ENCODE measurements around the gene ASB8.

Gene ASB8

DNA sequence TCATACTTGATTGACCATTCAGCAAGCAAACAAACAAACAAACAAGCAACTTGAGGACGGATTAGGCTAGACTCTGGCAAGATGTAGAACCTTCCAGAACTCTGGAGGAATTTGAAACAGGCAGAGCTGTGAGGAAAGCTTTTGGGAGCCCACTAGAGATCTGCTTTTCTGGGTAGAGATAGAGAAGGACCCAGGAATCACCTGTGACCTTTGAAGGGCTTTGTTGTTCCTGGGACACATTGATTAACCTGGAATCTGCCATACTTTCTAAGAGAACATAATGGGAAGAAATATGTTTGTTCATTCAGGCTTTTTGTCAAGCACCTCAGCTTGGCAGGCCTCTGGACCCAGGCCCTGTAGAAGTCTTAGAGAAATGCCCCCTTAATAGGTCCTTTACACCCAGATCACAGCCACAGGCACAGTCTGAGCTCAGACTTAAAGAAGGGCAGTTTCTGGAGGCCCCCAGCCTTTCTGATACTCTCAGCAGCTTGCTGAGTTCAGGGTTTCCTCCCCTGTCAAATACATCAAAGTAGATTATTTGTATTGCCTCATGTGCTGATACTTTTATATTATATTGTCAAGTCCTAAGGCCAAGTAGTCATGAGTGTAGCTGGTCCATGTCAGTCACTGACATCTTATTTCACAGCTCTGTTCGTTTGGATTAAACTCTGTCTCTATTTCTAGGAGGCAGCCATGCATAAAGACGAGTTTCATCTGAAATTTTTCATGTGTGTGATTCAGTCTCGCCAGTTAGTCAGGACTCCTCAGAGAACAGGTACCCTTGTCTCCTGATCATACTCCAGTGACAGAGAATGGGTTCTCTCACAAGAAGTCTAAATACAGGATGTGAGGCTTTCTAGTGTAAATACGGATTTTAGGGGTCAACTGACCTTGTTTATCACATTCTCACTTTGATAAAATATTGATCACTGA lies 50.4 kb downstream of the ASB8 start:
- no peak for DNase-seq (ENCODE audit: low read depth, low spot score)

DNA sequence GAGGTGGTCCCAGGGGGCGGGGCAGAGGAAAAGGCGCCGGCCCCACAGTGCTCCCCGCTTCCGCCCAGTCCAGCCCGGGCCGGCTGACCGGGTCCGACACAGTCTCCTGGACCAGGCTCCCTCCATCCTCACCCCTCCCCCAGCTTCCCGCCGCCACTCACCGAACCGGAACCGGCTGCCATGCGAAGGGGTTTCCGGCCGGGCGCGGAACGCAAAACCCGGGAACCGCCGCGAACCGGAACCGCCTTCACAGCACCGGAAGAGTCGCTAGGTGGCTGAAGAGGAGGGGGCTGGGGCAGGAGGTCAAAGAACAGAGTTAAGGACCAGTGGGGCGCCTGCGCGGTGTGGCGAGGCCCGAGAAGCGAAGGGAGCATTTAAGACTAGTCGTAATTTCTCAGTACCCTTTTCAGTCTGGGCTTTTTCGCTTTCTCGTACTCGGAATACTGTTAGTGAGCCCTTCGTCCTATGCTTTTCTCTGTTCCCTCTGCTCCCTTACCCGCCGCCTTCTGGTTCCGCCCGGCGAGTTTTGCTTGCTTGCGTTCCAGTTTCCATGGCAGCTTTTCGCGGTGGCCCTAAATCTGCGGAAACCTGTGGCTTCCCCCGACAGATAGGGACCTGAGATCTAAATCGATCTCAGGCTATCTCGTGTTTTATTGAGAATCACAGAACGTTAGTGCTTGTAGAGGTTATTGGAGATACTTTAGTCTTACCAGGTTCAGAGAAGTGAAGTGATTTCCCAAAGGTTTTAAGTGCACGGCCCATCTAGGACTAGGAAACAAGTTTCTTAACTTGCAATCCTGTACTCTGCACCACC lies 51.2 kb downstream of the ASB8 start, which contains the start of gene SENP1:
Gene SENP1 (minus strand): TSS at position 213 of the 814 bp plus-strand sequence. CDS start 4,607 bp downstream, outside the sequence.
- DNase-seq (ENCODE audit: low read depth, low spot score), result peak; percentile 75

GRCh38 chr12:48105321-48105866 lies 51.9 kb downstream of the ASB8 start:
- peak; percentile 26 for DNase-seq (ENCODE audit: low read depth, low spot score)

DNA sequence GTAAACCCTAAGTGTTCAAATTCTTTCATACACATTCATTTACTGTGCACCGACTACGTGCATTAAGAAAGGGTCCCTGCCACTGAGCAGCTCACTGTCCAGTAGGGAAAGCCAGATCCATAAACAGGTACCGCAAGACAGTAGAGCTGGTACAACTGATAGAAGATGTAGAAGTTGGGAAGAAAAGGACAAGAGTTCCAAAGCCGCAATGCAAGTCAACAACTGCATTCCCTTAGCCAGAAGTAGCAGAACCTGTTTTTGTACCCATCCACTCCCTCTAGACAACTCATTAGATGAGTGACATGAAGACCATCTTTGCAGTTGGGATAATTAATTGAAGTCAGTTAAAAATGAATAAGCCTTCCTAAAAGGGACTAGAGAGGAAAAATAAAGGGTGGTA lies 52.8 kb downstream of the ASB8 start:
- no peak for DNase-seq (ENCODE audit: low read depth, low spot score)
